Measurements from ENCODE around the gene LHFPL3.

The LHFPL3 gene

DNA sequence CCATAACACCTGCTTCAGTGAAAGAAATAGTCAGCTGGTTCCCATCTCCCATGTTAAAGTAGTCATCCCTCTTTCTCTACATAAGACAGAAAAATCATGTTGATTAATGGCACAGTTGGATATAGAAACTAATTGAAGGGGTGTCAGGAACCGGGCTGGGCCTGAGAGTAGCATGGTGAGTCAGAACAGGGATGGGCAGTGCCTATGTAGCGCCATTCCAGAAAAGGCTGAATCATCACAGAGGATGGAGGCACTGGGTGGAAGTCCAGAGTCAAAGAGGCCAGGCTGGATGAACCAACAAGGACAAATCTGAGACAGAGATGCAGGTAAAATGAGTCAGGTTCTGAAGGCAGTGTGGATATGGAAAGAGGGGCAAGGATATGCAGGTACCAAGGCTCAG, 201.2 kb downstream of the LHFPL3 start:
- no peak for DNase-seq
- H2AFZ ChIP-seq (ENCODE audit: low read length) = no peak overlapping the region
- no peaks in the 10 kb centered on the region for H3F3A ChIP-seq (ENCODE audit: insufficient read depth, low read length)

DNA sequence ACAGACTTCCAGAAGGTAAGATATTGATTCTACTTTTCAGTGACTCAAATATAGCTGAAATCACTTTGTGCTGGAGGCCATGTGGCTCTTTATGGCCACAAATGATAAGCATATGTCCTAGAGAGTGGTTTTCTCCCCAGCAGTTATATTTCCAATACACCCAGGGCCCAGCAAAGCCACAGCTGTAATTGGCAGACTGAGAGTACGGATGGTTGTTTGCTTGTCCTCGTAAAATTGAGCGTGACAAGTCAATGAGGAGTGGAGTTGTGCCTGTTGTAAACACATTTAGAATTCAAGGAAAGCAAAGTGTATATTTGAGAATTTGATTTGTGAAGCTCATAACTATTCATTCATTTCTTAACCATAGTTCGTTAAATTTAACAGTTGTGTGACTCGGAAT, 201.8 kb downstream of the LHFPL3 start:
- Histone ChIP-seq H3K79me2 (ENCODE audit: low read length) (no peaks in the 10 kb centered on the region), H3K4me3 (ENCODE audit: low read length) (no peak overlapping the region), H4K20me1 (ENCODE audit: insufficient read depth, low read length) (no peaks in the 10 kb centered on the region), H3F3A (ENCODE audit: insufficient read depth, low read length) (no peaks in the 10 kb centered on the region), H3K4me1 (ENCODE audit: low read length) (no peaks in the 10 kb centered on the region), H3K9me2 (replicated peaks; ENCODE audit: insufficient read depth, low read length) (no peaks in the 10 kb centered on the region), H3K27me3 (replicated peaks; ENCODE audit: insufficient read depth, low read length) (no peaks in the 10 kb centered on the region), H2AFZ (ENCODE audit: low read length) (no peak overlapping the region), H3K4me2 (ENCODE audit: low read depth, low read length) (no peak overlapping the region), H3K9me3 (replicated peaks; ENCODE audit: insufficient read depth, low read length) (no peaks in the 10 kb centered on the region), H3K27ac (ENCODE audit: low read length) (no peak overlapping the region), H3K9ac (ENCODE audit: low read length) (no peak overlapping the region), H3K36me3 (replicated peaks; ENCODE audit: insufficient read depth, low read length) (no peaks in the 10 kb centered on the region)
- no peak for DNase-seq
- no peak for TF ChIP-seq EZH2 (optimal IDR thresholded peaks at IDR 0.05; ENCODE audit: low read depth, low read length)
- TF ChIP-seq, protein P1, sequence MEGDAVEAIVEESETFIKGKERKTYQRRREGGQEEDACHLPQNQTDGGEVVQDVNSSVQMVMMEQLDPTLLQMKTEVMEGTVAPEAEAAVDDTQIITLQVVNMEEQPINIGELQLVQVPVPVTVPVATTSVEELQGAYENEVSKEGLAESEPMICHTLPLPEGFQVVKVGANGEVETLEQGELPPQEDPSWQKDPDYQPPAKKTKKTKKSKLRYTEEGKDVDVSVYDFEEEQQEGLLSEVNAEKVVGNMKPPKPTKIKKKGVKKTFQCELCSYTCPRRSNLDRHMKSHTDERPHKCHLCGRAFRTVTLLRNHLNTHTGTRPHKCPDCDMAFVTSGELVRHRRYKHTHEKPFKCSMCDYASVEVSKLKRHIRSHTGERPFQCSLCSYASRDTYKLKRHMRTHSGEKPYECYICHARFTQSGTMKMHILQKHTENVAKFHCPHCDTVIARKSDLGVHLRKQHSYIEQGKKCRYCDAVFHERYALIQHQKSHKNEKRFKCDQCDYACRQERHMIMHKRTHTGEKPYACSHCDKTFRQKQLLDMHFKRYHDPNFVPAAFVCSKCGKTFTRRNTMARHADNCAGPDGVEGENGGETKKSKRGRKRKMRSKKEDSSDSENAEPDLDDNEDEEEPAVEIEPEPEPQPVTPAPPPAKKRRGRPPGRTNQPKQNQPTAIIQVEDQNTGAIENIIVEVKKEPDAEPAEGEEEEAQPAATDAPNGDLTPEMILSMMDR (IDR thresholded peaks at IDR 0.05; ENCODE audit: low read length) = no peak
- TF ChIP-seq EZH2phosphoT487 (IDR thresholded peaks at IDR 0.05; ENCODE audit: low read length) = no peak

More for the DNA sequence above, 201.2 kb downstream of the LHFPL3 start:
- Histone ChIP-seq H3K27ac (ENCODE audit: low read length) (no peak overlapping the region), H3K4me2 (ENCODE audit: low read depth, low read length) (no peak overlapping the region), H3K9me3 (replicated peaks; ENCODE audit: insufficient read depth, low read length) (no peaks in the 10 kb centered on the region), H4K20me1 (ENCODE audit: insufficient read depth, low read length) (no peaks in the 10 kb centered on the region), H3K27me3 (replicated peaks; ENCODE audit: insufficient read depth, low read length) (no peaks in the 10 kb centered on the region), H3K4me1 (ENCODE audit: low read length) (no peaks in the 10 kb centered on the region), H3K9ac (ENCODE audit: low read length) (no peak overlapping the region), H3K4me3 (ENCODE audit: low read length) (no peak overlapping the region), H3K79me2 (ENCODE audit: low read length) (no peaks in the 10 kb centered on the region), H3K9me2 (replicated peaks; ENCODE audit: insufficient read depth, low read length) (no peaks in the 10 kb centered on the region), H3K36me3 (replicated peaks; ENCODE audit: insufficient read depth, low read length) (no peaks in the 10 kb centered on the region)
- TF ChIP-seq EZH2phosphoT487 (IDR thresholded peaks at IDR 0.05; ENCODE audit: low read length) (no peak), EZH2 (optimal IDR thresholded peaks at IDR 0.05; ENCODE audit: low read depth, low read length) (no peak)
- TF ChIP-seq, protein P1 (IDR thresholded peaks at IDR 0.05; ENCODE audit: low read length) = no peak

DNA sequence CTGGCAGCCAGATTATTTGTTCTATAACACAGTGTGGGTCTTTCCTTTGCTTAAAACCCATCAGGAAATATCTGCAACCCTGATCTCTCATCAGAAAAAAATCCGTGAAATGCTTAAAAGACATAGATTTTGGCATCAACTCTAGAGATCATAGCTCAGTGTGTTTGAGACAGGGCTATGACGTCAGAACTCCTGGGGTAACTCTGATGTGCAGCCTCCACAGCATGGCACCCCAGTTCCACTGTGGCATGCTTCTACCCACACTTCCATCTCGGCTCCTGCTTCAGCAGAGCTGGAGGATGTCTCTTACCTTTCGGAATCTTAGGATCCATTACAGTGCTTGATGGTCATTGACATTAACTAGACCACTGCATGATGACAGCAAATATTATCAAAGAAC, 205.7 kb downstream of the LHFPL3 start:
- no peaks in the 10 kb centered on the region for H3K9me2 ChIP-seq (replicated peaks; ENCODE audit: insufficient read depth, low read length)
- DNase-seq = no peak
- no peaks in the 10 kb centered on the region for H3K36me3 ChIP-seq (replicated peaks; ENCODE audit: insufficient read depth, low read length)
- H4K20me1 ChIP-seq (ENCODE audit: insufficient read depth, low read length) = no peaks in the 10 kb centered on the region
- H3K9ac ChIP-seq (ENCODE audit: low read length) = no peak overlapping the region
- H3F3A ChIP-seq (ENCODE audit: insufficient read depth, low read length) = no peaks in the 10 kb centered on the region
- H3K79me2 ChIP-seq (ENCODE audit: low read length) = no peaks in the 10 kb centered on the region
- no peak overlapping the region for H3K4me3 ChIP-seq (ENCODE audit: low read length)
- H3K4me2 ChIP-seq (ENCODE audit: low read depth, low read length) = no peak overlapping the region
- no peaks in the 10 kb centered on the region for H3K27me3 ChIP-seq (replicated peaks; ENCODE audit: insufficient read depth, low read length)
- no peaks in the 10 kb centered on the region for H3K4me1 ChIP-seq (ENCODE audit: low read length)
- TF ChIP-seq EZH2 (optimal IDR thresholded peaks at IDR 0.05; ENCODE audit: low read depth, low read length) = no peak
- TF ChIP-seq, protein P1 (IDR thresholded peaks at IDR 0.05; ENCODE audit: low read length) = no peak
- no peak for TF ChIP-seq EZH2phosphoT487 (IDR thresholded peaks at IDR 0.05; ENCODE audit: low read length)
- H3K27ac ChIP-seq (ENCODE audit: low read length) = no peak overlapping the region
- no peak overlapping the region for H2AFZ ChIP-seq (ENCODE audit: low read length)
- H3K9me3 ChIP-seq (replicated peaks; ENCODE audit: insufficient read depth, low read length) = no peaks in the 10 kb centered on the region
